GM23338 (cell line): ENCODE data around the gene CYFIP1. TPM values are rescaled to one million over a fixed set of nuclear protein-coding genes. Genes with fewer than 3 reads are reported as not detected.

Experiments used
- ATAC-seq: fragments of 200-7000 bp; cut with Tn5 transposase; 3 replicates; pipeline ENCODE4 v1.9.1; 2020
- DNase-seq: peaks from one replicate; pipeline ENCODE4 v3.0.0-alpha.2; 2015; ENCODE audit warnings: low spot score
- H2AFZ ChIP-seq: fragments of 200-600 bp; sonication (generic); 2 replicates; pipeline ENCODE4 v1.8.0; 2016; ENCODE audit warnings: antibody characterized with exemption, mild to moderate bottlenecking, moderate library complexity
- H3F3A ChIP-seq: fragments of 200-600 bp; sonication (generic); replicated peaks from 2 replicates; pipeline ENCODE4 v1.8.0; 2017; ENCODE audit warnings: antibody characterized with exemption, mixed run types, low read depth
- H3K27ac ChIP-seq: fragments of 200-600 bp; sonication (generic); 2 replicates; pipeline ENCODE4 v1.6.1; 2016; ENCODE audit warnings: low read depth
- H3K27me3 ChIP-seq: fragments of 200-600 bp; sonication (generic); 2 replicates; pipeline ENCODE4 v1.8.0; 2016; ENCODE audit warnings: mild to moderate bottlenecking, mixed run types, moderate library complexity; ENCODE audit not compliant: insufficient read depth
- H3K36me3 ChIP-seq: fragments of 200-600 bp; sonication (generic); 2 replicates; pipeline ENCODE4 v1.8.0; 2016; ENCODE audit warnings: mild to moderate bottlenecking; ENCODE audit not compliant: insufficient read depth
- H3K4me1 ChIP-seq: fragments of 200-600 bp; sonication (generic); 2 replicates; pipeline ENCODE4 v1.8.0; 2016; ENCODE audit warnings: mild to moderate bottlenecking, moderate library complexity; ENCODE audit not compliant: insufficient read depth
- H3K4me2 ChIP-seq: fragments of 200-600 bp; sonication (generic); 2 replicates; pipeline ENCODE4 v1.7.1; 2017; ENCODE audit warnings: mixed run types
- H3K4me3 ChIP-seq: fragments of 200-600 bp; sonication (generic); 2 replicates; pipeline ENCODE4 v1.6.1; 2016; ENCODE audit warnings: mixed run types
- H3K79me2 ChIP-seq: fragments of 200-600 bp; sonication (generic); replicated peaks from 2 replicates; pipeline ENCODE4 v1.8.0; 2017; ENCODE audit warnings: mild to moderate bottlenecking; ENCODE audit not compliant: insufficient read depth
- H3K9me2 ChIP-seq: fragments of 200-600 bp; sonication (generic); 2 replicates; pipeline ENCODE4 v1.8.0; 2017; ENCODE audit not compliant: insufficient read depth
- H4K20me1 ChIP-seq: fragments of 200-600 bp; sonication (generic); replicated peaks from 2 replicates; pipeline ENCODE4 v1.8.0; 2017; ENCODE audit warnings: mild to moderate bottlenecking; ENCODE audit not compliant: insufficient read depth
- H3K27ac Mint-ChIP-seq: 2 replicates; pipeline ENCODE4 v1.8.0; 2020; ENCODE audit warnings: inconsistent platforms, mild to moderate bottlenecking, moderate library complexity, mixed read lengths
- H3K27me3 Mint-ChIP-seq: 3 replicates; pipeline ENCODE4 v1.8.0; 2022; ENCODE audit warnings: low read depth, mild to moderate bottlenecking, moderate library complexity, mixed read lengths, inconsistent platforms; ENCODE audit not compliant: insufficient read depth, poor library complexity
- H3K36me3 Mint-ChIP-seq: 3 replicates; pipeline ENCODE4 v1.8.0; 2021; ENCODE audit warnings: low read depth, mild to moderate bottlenecking, inconsistent platforms, moderate library complexity, mixed read lengths
- H3K4me1 Mint-ChIP-seq: 3 replicates; pipeline ENCODE4 v1.8.0; 2020; ENCODE audit warnings: mild to moderate bottlenecking, inconsistent platforms, mixed read lengths
- H3K4me3 Mint-ChIP-seq: 3 replicates; pipeline ENCODE4 v1.8.0; 2021; ENCODE audit warnings: moderate library complexity, mild to moderate bottlenecking, inconsistent platforms, mixed read lengths
- H3K9me3 Mint-ChIP-seq: 3 replicates; pipeline ENCODE4 v1.8.0; 2020; ENCODE audit warnings: moderate library complexity, mild to moderate bottlenecking, inconsistent platforms, mixed read lengths
- CREB1 ChIP-seq: fragments of 250-450 bp; sonication (Bioruptor Pico); IDR thresholded peaks from 2 replicates; pipeline ENCODE4 v1.5.0; 2020; ENCODE audit warnings: low read depth, mild to moderate bottlenecking, moderate library complexity
- CTCF ChIP-seq, 2 experiments: fragments of 200-600 bp in 1 of 2; sonication (generic) in 1 of 2; conservative IDR thresholded peaks; 2 replicates each; pipeline versions ENCODE4 v1.5.1 to v1.6.1; 2016 to 2017; ENCODE audit warnings: antibody characterized with exemption in 2 of 2, low read depth in 2 of 2, mild to moderate bottlenecking in 2 of 2, moderate library complexity in 1 of 2
- ETS1 ChIP-seq: IDR thresholded peaks from 2 replicates; pipeline ENCODE4 v1.6.1; 2016; ENCODE audit warnings: antibody characterized with exemption
- EZH2 ChIP-seq: fragments of 200-600 bp; sonication (generic); IDR thresholded peaks from one replicate; pipeline ENCODE4 v1.8.0; 2017; ENCODE audit warnings: antibody characterized with exemption, mild to moderate bottlenecking, low read depth; ENCODE audit not compliant: unreplicated experiment
- JUNB ChIP-seq: IDR thresholded peaks from one replicate; pipeline ENCODE4 v1.6.1; 2016; ENCODE audit warnings: antibody characterized with exemption; ENCODE audit not compliant: unreplicated experiment
- NANOG ChIP-seq: IDR thresholded peaks from 2 replicates; pipeline ENCODE4 v1.6.1; 2016; ENCODE audit warnings: antibody characterized with exemption, borderline replicate concordance
- POLR2AphosphoS5 ChIP-seq: IDR thresholded peaks from 2 replicates; pipeline ENCODE4 v1.6.1; 2016; ENCODE audit warnings: antibody characterized with exemption, low read depth
- STAT1 ChIP-seq: IDR thresholded peaks from one replicate; pipeline ENCODE4 v1.6.1; 2016; ENCODE audit warnings: antibody characterized with exemption; ENCODE audit not compliant: unreplicated experiment
- ZNF331 ChIP-seq: fragments of 250-450 bp; sonication (Bioruptor Pico); IDR thresholded peaks from 2 replicates; pipeline ENCODE4 v1.5.0; 2020; ENCODE audit warnings: low read depth, mild to moderate bottlenecking, moderate library complexity
- ZNF462 ChIP-seq: fragments of 250-450 bp; sonication (Bioruptor Pico); IDR thresholded peaks from 2 replicates; pipeline ENCODE4 v1.5.0; 2020; ENCODE audit warnings: mild to moderate bottlenecking, moderate library complexity
- polyA plus RNA-seq: library from polyadenylated mRNA; unstranded; fragments of >200 nt; fragmentation: Nextera tagmentation; extraction: Ambion mirVana; gene quantifications from 2 replicates; pipeline ENCODE4 v1.2.1, GENCODE V29; 2016
- total RNA-seq: library from RNA; depleted of rRNA; stranded (reverse); fragments of >200 nt; shearing (Covaris generic); gene quantifications from 2 replicates; pipeline ENCODE4 v1.2.3, GENCODE V29; 2014
- TF ChIP-seq, protein P1 (sequence below): IDR thresholded peaks from one replicate; pipeline ENCODE4 v1.6.1; 2018; ENCODE audit warnings: antibody characterized with exemption; ENCODE audit not compliant: unreplicated experiment

CYFIP1 gene
- total and polyA plus RNA-seq, 2 experiments from 2014 or later: 20.0 to 73.9 TPM

DNA sequence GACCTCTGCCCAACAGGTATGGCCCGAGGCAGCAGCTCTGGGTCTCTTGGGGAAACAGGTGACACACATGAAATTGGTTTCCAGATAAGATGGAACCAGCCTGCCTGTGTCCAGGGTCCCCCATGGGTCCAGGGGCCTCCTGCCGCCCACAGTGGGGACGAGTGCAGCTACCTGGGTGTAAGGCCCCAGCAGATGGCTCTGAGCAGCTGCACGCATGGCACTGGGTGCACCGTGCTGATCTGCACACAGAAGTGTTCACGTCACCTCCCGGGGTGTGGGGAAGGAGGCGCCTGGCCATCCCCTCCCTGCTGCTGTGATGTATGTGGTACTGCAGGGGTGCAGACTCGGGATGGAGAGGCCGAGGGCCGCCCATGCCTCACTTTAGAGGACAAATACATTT, 78.1 kb downstream of the CYFIP1 start:
- no peaks in the 10 kb centered on the region for H3F3A ChIP-seq
- no peaks in the 10 kb centered on the region for H4K20me1 ChIP-seq
- no peaks in the 10 kb centered on the region for H3K9me2 ChIP-seq
- H3K4me2 ChIP-seq: no peak overlapping the region
- no peak overlapping the region for H3K4me3 ChIP-seq
- H3K4me1 ChIP-seq: no peaks in the 10 kb centered on the region
- TF ChIP-seq ETS1 (no peak), ZNF331 (CRISPR knock-in tag) (no peak), CTCF (conservative IDR thresholded peaks at IDR 0.05; ENCODE audit: low read depth in 2 of 2) (no peak), NANOG (no peak), ZNF462 (CRISPR knock-in tag) (no peak), CREB1 (CRISPR knock-in tag) (no peak), STAT1 (no peak), POLR2AphosphoS5 (no peak), EZH2 (no peak), JUNB (no peak)
- TF ChIP-seq, protein P1, sequence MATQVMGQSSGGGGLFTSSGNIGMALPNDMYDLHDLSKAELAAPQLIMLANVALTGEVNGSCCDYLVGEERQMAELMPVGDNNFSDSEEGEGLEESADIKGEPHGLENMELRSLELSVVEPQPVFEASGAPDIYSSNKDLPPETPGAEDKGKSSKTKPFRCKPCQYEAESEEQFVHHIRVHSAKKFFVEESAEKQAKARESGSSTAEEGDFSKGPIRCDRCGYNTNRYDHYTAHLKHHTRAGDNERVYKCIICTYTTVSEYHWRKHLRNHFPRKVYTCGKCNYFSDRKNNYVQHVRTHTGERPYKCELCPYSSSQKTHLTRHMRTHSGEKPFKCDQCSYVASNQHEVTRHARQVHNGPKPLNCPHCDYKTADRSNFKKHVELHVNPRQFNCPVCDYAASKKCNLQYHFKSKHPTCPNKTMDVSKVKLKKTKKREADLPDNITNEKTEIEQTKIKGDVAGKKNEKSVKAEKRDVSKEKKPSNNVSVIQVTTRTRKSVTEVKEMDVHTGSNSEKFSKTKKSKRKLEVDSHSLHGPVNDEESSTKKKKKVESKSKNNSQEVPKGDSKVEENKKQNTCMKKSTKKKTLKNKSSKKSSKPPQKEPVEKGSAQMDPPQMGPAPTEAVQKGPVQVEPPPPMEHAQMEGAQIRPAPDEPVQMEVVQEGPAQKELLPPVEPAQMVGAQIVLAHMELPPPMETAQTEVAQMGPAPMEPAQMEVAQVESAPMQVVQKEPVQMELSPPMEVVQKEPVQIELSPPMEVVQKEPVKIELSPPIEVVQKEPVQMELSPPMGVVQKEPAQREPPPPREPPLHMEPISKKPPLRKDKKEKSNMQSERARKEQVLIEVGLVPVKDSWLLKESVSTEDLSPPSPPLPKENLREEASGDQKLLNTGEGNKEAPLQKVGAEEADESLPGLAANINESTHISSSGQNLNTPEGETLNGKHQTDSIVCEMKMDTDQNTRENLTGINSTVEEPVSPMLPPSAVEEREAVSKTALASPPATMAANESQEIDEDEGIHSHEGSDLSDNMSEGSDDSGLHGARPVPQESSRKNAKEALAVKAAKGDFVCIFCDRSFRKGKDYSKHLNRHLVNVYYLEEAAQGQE: no peak
- no peaks in the 10 kb centered on the region for H3K27me3 ChIP-seq
- Mint-ChIP-seq H3K9me3 (no peaks in the 10 kb centered on the region), H3K27me3 (no peaks in the 10 kb centered on the region), H3K27ac (no peak overlapping the region), H3K4me3 (no peak overlapping the region), H3K36me3 (peaks cover 24% of the 10 kb centered on the region), H3K4me1 (no peaks in the 10 kb centered on the region)
- H3K79me2 ChIP-seq: no peaks in the 10 kb centered on the region
- H2AFZ ChIP-seq: no peak overlapping the region
- H3K27ac ChIP-seq: no peak overlapping the region
- no peak for DNase-seq
- no peaks in the 10 kb centered on the region; the same call in 1 of the 2 replicates for H3K36me3 ChIP-seq
- ATAC-seq: no peak
